H9 (cell line): Measurements from ENCODE around the gene CACTIN. TPM values are rescaled to one million over a fixed set of nuclear protein-coding genes. Genes with fewer than 3 reads are reported as not detected.

Experiments
- DNase-seq: peaks from one replicate; pipeline ENCODE4 v3.0.0-alpha.2; 2017
- H2AFZ ChIP-seq: one replicate; pipeline ENCODE4 v1.6.1; 2013; ENCODE audit warnings: mild to moderate bottlenecking, low read length, control low read depth, moderate library complexity
- H2AK5ac ChIP-seq: 2 replicates; pipeline ENCODE4 v1.6.1; 2013; ENCODE audit warnings: low read length, control low read depth, mixed read lengths; ENCODE audit not compliant: insufficient read length
- H2BK120ac ChIP-seq: one replicate; pipeline ENCODE4 v1.6.1; 2013; ENCODE audit warnings: low read depth, mild to moderate bottlenecking, low read length, control low read depth, inconsistent platforms; ENCODE audit not compliant: poor library complexity, severe bottlenecking
- H2BK12ac ChIP-seq: 2 replicates; pipeline ENCODE4 v1.6.1; 2013; ENCODE audit warnings: low read length, control low read depth, mixed read lengths, low read depth; ENCODE audit not compliant: insufficient read length
- H2BK15ac ChIP-seq: 2 replicates; pipeline ENCODE4 v1.6.1; 2013; ENCODE audit warnings: low read depth, low read length, control low read depth
- H2BK20ac ChIP-seq: one replicate; pipeline ENCODE4 v1.6.1; 2013; ENCODE audit warnings: low read depth, mild to moderate bottlenecking, low read length, control low read depth, inconsistent platforms; ENCODE audit not compliant: poor library complexity, severe bottlenecking
- H2BK5ac ChIP-seq: 2 replicates; pipeline ENCODE4 v1.6.1; 2013; ENCODE audit warnings: low read length, control low read depth, mixed read lengths; ENCODE audit not compliant: insufficient read length
- H3K14ac ChIP-seq: 2 replicates; pipeline ENCODE4 v1.6.1; 2013; ENCODE audit warnings: low read length, control low read depth; ENCODE audit not compliant: insufficient read depth
- H3K18ac ChIP-seq: 2 replicates; pipeline ENCODE4 v1.6.1; 2013; ENCODE audit warnings: low read depth, mild to moderate bottlenecking, mixed read lengths, low read length, control low read depth; ENCODE audit not compliant: insufficient read length
- H3K23ac ChIP-seq: 2 replicates; pipeline ENCODE4 v1.6.1; 2013; ENCODE audit warnings: low read length, control low read depth, mixed read lengths, low read depth; ENCODE audit not compliant: insufficient read length
- H3K23me2 ChIP-seq: 2 replicates; pipeline ENCODE4 v1.6.1; 2013; ENCODE audit warnings: low read depth, mild to moderate bottlenecking, mixed read lengths, low read length, control low read depth; ENCODE audit not compliant: insufficient read length, poor library complexity, severe bottlenecking
- H3K27ac ChIP-seq: 2 replicates; pipeline ENCODE4 v1.5.1; 2013; ENCODE audit warnings: low read length, control low read depth, mixed read lengths, low read depth; ENCODE audit not compliant: insufficient read length
- H3K27me3 ChIP-seq: 2 replicates; pipeline ENCODE4 v1.6.1; 2013; ENCODE audit warnings: low read length, control low read depth, inconsistent platforms; ENCODE audit not compliant: insufficient read depth
- H3K4ac ChIP-seq: 2 replicates; pipeline ENCODE4 v1.6.1; 2013; ENCODE audit warnings: low read depth, mild to moderate bottlenecking, control low read depth, inconsistent platforms, low read length, moderate library complexity
- H3K4me1 ChIP-seq: 2 replicates; pipeline ENCODE4 v1.6.1; 2013; ENCODE audit warnings: low read length, control low read depth, inconsistent platforms; ENCODE audit not compliant: insufficient read depth
- H3K4me2 ChIP-seq: 2 replicates; pipeline ENCODE4 v1.6.1; 2013; ENCODE audit warnings: low read length, control low read depth, mixed read lengths; ENCODE audit not compliant: insufficient read length, insufficient read depth
- H3K56ac ChIP-seq: 2 replicates; pipeline ENCODE4 v1.6.1; 2013; ENCODE audit warnings: low read depth, mild to moderate bottlenecking, mixed read lengths, low read length, control low read depth; ENCODE audit not compliant: insufficient read length
- H3K79me1 ChIP-seq: 2 replicates; pipeline ENCODE4 v1.6.1; 2013; ENCODE audit warnings: low read depth, mild to moderate bottlenecking, moderate library complexity, low read length, control low read depth, inconsistent platforms; ENCODE audit not compliant: insufficient read depth, poor library complexity, severe bottlenecking
- H3K79me2 ChIP-seq: 2 replicates; pipeline ENCODE4 v1.6.1; 2013; ENCODE audit warnings: low read length, control low read depth, inconsistent platforms; ENCODE audit not compliant: insufficient read depth
- H3K9ac ChIP-seq: 2 replicates; pipeline ENCODE4 v1.6.1; 2013; ENCODE audit warnings: low read length, control low read depth, mixed read lengths; ENCODE audit not compliant: insufficient read length; ENCODE audit errors: extremely low read depth
- H3K9me3 ChIP-seq: one replicate; pipeline ENCODE4 v1.6.1; 2013; ENCODE audit warnings: low read depth, low read length, inconsistent platforms; ENCODE audit not compliant: control insufficient read depth
- H3T11ph ChIP-seq: one replicate; pipeline ENCODE4 v1.6.1; 2013; ENCODE audit warnings: mild to moderate bottlenecking, low read length, control low read depth, inconsistent platforms
- H4K20me1 ChIP-seq: one replicate; pipeline ENCODE4 v1.6.1; 2013; ENCODE audit not compliant: control insufficient read depth, insufficient read length, insufficient read depth
- H4K5ac ChIP-seq: 2 replicates; pipeline ENCODE4 v1.6.1; 2013; ENCODE audit warnings: low read depth, mild to moderate bottlenecking, mixed read lengths, low read length, control low read depth; ENCODE audit not compliant: insufficient read length
- H4K8ac ChIP-seq: replicated peaks from 2 replicates; pipeline ENCODE4 v1.6.1; 2013; ENCODE audit warnings: low read length, control low read depth, mixed read lengths, low read depth; ENCODE audit not compliant: insufficient read length
- H4K91ac ChIP-seq: 2 replicates; pipeline ENCODE4 v1.6.1; 2013; ENCODE audit warnings: low read depth, mild to moderate bottlenecking, moderate library complexity, mixed read lengths, low read length, control low read depth; ENCODE audit not compliant: insufficient read length
- H3K27ac Mint-ChIP-seq, 3 experiments: 2 replicates in 2 of 3; 3 replicates in 1 of 3; pipeline ENCODE4 v1.8.0; 2020 to 2021; ENCODE audit warnings: mixed read lengths in 3 of 3, mild to moderate bottlenecking in 1 of 3, moderate library complexity in 1 of 3
- H3K27me3 Mint-ChIP-seq: 2 replicates; pipeline ENCODE4 v1.8.0; 2021; ENCODE audit warnings: low read depth, mild to moderate bottlenecking, moderate library complexity, mixed read lengths
- H3K36me3 Mint-ChIP-seq, 3 experiments: 2 replicates in 2 of 3; 3 replicates in 1 of 3; pipeline ENCODE4 v1.8.0; 2020 to 2021; ENCODE audit warnings: low read depth in 3 of 3, mixed read lengths in 3 of 3; ENCODE audit not compliant: insufficient read depth in 1 of 3
- H3K4me1 Mint-ChIP-seq, 2 experiments: 2 replicates each; pipeline ENCODE4 v1.8.0; 2020; ENCODE audit warnings: mixed read lengths in 2 of 2
- H3K4me3 Mint-ChIP-seq, 2 experiments: 2 replicates in 1 of 2; 3 replicates in 1 of 2; pipeline ENCODE4 v1.8.0; 2020 to 2021; ENCODE audit warnings: mild to moderate bottlenecking in 2 of 2, mixed read lengths in 2 of 2, moderate library complexity in 1 of 2
- H3K9me3 Mint-ChIP-seq, 2 experiments: 2 replicates in 1 of 2; 3 replicates in 1 of 2; pipeline ENCODE4 v1.8.0; 2020; ENCODE audit warnings: mild to moderate bottlenecking in 2 of 2, mixed read lengths in 2 of 2, moderate library complexity in 1 of 2
- WGBS: extraction: QIAGEN DNeasy Blood & Tissue Kit; methylation state at CpG from one replicate; pipeline ENCODE4 v1.1.7; 2013; ENCODE audit warnings: missing lambda C conversion rate, low lambda C conversion rate, mixed read lengths; ENCODE audit not compliant: insufficient read length; ENCODE audit errors: extremely low coverage; 5-methylcytosine and 5-hydroxymethylcytosine counted together
- total RNA-seq: library from RNA; stranded (reverse); gene quantifications from 2 replicates; pipeline ENCODE4 v1.2.1, GENCODE V29; 2021
- TF ChIP-seq, protein P1 (sequence below): fragments of 200-600 bp; sonication (generic); conservative IDR thresholded peaks from 3 replicates; pipeline ENCODE4 v1.8.0; 2021; ENCODE audit warnings: antibody characterized with exemption, mild to moderate bottlenecking

The CACTIN gene
- total RNA-seq, 1 experiment from 2014 or later, result 37.3 TPM

DNA sequence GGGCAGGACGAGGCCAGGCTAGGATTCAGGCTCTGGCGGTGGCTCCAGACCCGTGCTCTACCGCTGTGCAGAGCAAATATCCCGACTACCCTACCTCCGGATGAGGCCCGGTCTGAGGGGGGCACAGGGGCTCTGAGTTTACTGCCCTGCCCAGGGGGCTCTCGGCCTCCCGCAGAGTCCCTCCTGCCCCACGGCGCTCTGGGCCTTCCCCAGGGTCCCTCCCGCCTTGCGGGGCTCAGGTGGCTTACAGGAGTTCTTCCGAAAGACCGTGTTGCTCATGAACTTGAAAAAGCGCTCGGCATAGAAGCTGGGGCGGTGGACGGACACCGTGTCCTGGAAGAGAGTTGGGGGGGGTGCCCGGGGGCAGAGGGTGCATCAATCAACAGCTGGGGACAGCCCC lies 19.1 kb upstream of the CACTIN start:
- WGBS, result no CpG with 5 or more reads among the region's 21 CpGs
- no peak overlapping the region for H3K4me3 Mint-ChIP-seq
- no peaks in the 10 kb centered on the region for H3K79me2 ChIP-seq

More for the DNA sequence above, 19.1 kb upstream of the CACTIN start:
- no peak overlapping the region for H2BK120ac ChIP-seq
- H2AFZ ChIP-seq, result no peak overlapping the region
- peaks cover 3% of the 10 kb centered on the region for H4K20me1 ChIP-seq
- no peak overlapping the region for H3K14ac ChIP-seq
- no peaks in the 10 kb centered on the region for H3K27me3 ChIP-seq
- H2AK5ac ChIP-seq, result no peak overlapping the region
- H3K4ac ChIP-seq, result no peak overlapping the region
- H2BK5ac ChIP-seq, result no peak overlapping the region
- no peak overlapping the region for H3K18ac ChIP-seq
- H3K4me2 ChIP-seq, result no peak overlapping the region
- no peak overlapping the region for H3K56ac ChIP-seq
- H3K4me1 ChIP-seq, result no peaks in the 10 kb centered on the region
- H4K91ac ChIP-seq, result no peak overlapping the region
- H3K23me2 ChIP-seq, result no peaks in the 10 kb centered on the region
- no peak overlapping the region for H2BK20ac ChIP-seq
- no peaks in the 10 kb centered on the region for H3K79me1 ChIP-seq
- TF ChIP-seq, protein P1, sequence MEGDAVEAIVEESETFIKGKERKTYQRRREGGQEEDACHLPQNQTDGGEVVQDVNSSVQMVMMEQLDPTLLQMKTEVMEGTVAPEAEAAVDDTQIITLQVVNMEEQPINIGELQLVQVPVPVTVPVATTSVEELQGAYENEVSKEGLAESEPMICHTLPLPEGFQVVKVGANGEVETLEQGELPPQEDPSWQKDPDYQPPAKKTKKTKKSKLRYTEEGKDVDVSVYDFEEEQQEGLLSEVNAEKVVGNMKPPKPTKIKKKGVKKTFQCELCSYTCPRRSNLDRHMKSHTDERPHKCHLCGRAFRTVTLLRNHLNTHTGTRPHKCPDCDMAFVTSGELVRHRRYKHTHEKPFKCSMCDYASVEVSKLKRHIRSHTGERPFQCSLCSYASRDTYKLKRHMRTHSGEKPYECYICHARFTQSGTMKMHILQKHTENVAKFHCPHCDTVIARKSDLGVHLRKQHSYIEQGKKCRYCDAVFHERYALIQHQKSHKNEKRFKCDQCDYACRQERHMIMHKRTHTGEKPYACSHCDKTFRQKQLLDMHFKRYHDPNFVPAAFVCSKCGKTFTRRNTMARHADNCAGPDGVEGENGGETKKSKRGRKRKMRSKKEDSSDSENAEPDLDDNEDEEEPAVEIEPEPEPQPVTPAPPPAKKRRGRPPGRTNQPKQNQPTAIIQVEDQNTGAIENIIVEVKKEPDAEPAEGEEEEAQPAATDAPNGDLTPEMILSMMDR, result no peak
- H3K27ac Mint-ChIP-seq, result peak overlapping the region in 1 of 3 experiments; percentile 40; a peak in 1 of 7 replicates
- H2BK12ac ChIP-seq, result no peak overlapping the region
- H3K9me3 Mint-ChIP-seq, result no peaks in the 10 kb centered on the region
- peaks cover 2 to 20% (median 14%) of the 10 kb centered on the region in 3 experiments; a peak in 6 of 7 replicates for H3K36me3 Mint-ChIP-seq
- H3K9me3 ChIP-seq, result no peaks in the 10 kb centered on the region
- no peak overlapping the region for H4K8ac ChIP-seq
- no peak overlapping the region for H3T11ph ChIP-seq
- no peak overlapping the region for H2BK15ac ChIP-seq
- H3K4me1 Mint-ChIP-seq, result no peaks in the 10 kb centered on the region
- H3K9ac ChIP-seq, result no peak overlapping the region
- no peak for DNase-seq
- no peak overlapping the region for H4K5ac ChIP-seq
- H3K27ac ChIP-seq, result no peak overlapping the region
- no peaks in the 10 kb centered on the region for H3K27me3 Mint-ChIP-seq
- no peak overlapping the region for H3K23ac ChIP-seq
